SK-N-SH (cell line): ENCODE measurements around the gene TCF23. TPM values are rescaled to one million over a fixed set of nuclear protein-coding genes. Genes with fewer than 3 reads are reported as not detected.
A peak's percentile ranks its signal among the peaks of the same experiment; 100 is the strongest.

Experiments
- CTCF ChIA-PET: fragments of 300-600, 350-600 bp; formaldehyde crosslinking; extraction: SDS; loops from one replicate; lab custom pipeline; 2021; lab: Yijun Ruan, JAX
- POLR2A ChIA-PET: fragments of 350-600 bp; sonication (Branson Sonifier 250); formaldehyde crosslinking; extraction: SDS; loops from one replicate; lab custom pipeline; 2020; ENCODE audit warnings: antibody characterized with exemption, inconsistent platforms; lab: Yijun Ruan, JAX
- DNase-seq: peaks from one replicate; pipeline ENCODE4 v3.0.0; 2012
- H2AFZ ChIP-seq: fragments of 200-600 bp; sonication (generic); 2 replicates; pipeline ENCODE4 v1.8.1; 2016; ENCODE audit warnings: antibody characterized with exemption, mild to moderate bottlenecking, low read depth
- H3F3A ChIP-seq: fragments of 200-600 bp; sonication (generic); replicated peaks from 2 replicates; pipeline ENCODE3; 2016; ENCODE audit warnings: antibody characterized with exemption, mild to moderate bottlenecking; ENCODE audit not compliant: insufficient read depth
- H3K27ac ChIP-seq, 2 experiments: fragments of 200-500 bp in 1 of 2; fragments of 200-600 bp in 1 of 2; sonication (Bioruptor generic) in 1 of 2; sonication (generic), shearing (Covaris generic) in 1 of 2; 2 replicates each; pipeline versions ENCODE4 v1.5.1 to v1.6.1; 2014 to 2016; ENCODE audit warnings: low read depth in 2 of 2, inconsistent platforms in 1 of 2, low read length in 1 of 2, mild to moderate bottlenecking in 1 of 2, mixed read lengths in 1 of 2
- H3K27me3 ChIP-seq: fragments of 200-600 bp; sonication (generic), shearing (Covaris generic); 2 replicates; pipeline ENCODE4 v1.6.1; 2016; ENCODE audit warnings: mixed run types; ENCODE audit not compliant: insufficient read depth
- H3K36me3 ChIP-seq, 2 experiments: fragments of 200-500 bp in 1 of 2; fragments of 200-600 bp in 1 of 2; sonication (Bioruptor generic) in 1 of 2; sonication (generic) in 1 of 2; replicated peaks in 1 of 2; 2 replicates each; pipeline versions ENCODE3 to v1.5.1; 2014 to 2016; ENCODE audit warnings: low read length in 1 of 2, mild to moderate bottlenecking in 1 of 2; ENCODE audit not compliant: insufficient read depth in 2 of 2, control insufficient read depth in 1 of 2
- H3K4me1 ChIP-seq, 2 experiments: fragments of 200-500 bp in 1 of 2; fragments of 200-600 bp in 1 of 2; sonication (Bioruptor generic) in 1 of 2; sonication (generic), shearing (Covaris generic) in 1 of 2; 2 replicates each; pipeline versions ENCODE4 v1.5.1 to v1.6.1; 2014 to 2016; ENCODE audit warnings: low read depth in 1 of 2, low read length in 1 of 2, mixed run types in 1 of 2; ENCODE audit not compliant: insufficient read depth in 2 of 2, control insufficient read depth in 1 of 2
- H3K4me2 ChIP-seq: fragments of 200-600 bp; sonication (generic), shearing (Covaris generic); 2 replicates; pipeline ENCODE4 v1.6.1; 2017; ENCODE audit warnings: mixed run types
- H3K4me3 ChIP-seq, 2 experiments: fragments of 200-500 bp in 1 of 2; fragments of 200-600 bp in 1 of 2; sonication (Bioruptor generic) in 1 of 2; sonication (generic), shearing (Covaris generic) in 1 of 2; 2 replicates each; pipeline versions ENCODE4 v1.5.1 to v1.8.1; 2014 to 2016; ENCODE audit warnings: low read depth in 2 of 2, inconsistent platforms in 1 of 2, low read length in 1 of 2, mild to moderate bottlenecking in 1 of 2, mixed read lengths in 1 of 2, moderate library complexity in 1 of 2
- H3K79me2 ChIP-seq: fragments of 200-600 bp; sonication (generic); 2 replicates; pipeline ENCODE4 v1.8.1; 2017; ENCODE audit warnings: mild to moderate bottlenecking; ENCODE audit not compliant: insufficient read depth
- H3K9ac ChIP-seq: fragments of 200-600 bp; sonication (generic); 2 replicates; pipeline ENCODE4 v1.6.1; 2017; ENCODE audit warnings: mixed run types
- H3K9me2 ChIP-seq: fragments of 200-600 bp; sonication (generic); 2 replicates; pipeline ENCODE4 v1.6.1; 2017; ENCODE audit warnings: mixed run types
- H3K9me3 ChIP-seq: fragments of 200-600 bp; sonication (generic); 2 replicates; pipeline ENCODE4 v1.6.1; 2017; ENCODE audit warnings: mixed run types, mild to moderate bottlenecking, moderate library complexity
- H4K20me1 ChIP-seq: fragments of 200-600 bp; sonication (generic); 2 replicates; pipeline ENCODE4 v1.6.1; 2017; ENCODE audit warnings: mild to moderate bottlenecking, mixed run types; ENCODE audit not compliant: insufficient read depth
- CHD2 ChIP-seq: fragments of 150-350 bp; IDR thresholded peaks from 2 replicates; pipeline ENCODE4 v1.6.1; 2018; ENCODE audit warnings: low read length; ENCODE audit not compliant: partially characterized antibody
- ELF1 ChIP-seq: IDR thresholded peaks from 2 replicates; pipeline ENCODE4 v1.4.0; 2012
- EZH2phosphoT487 ChIP-seq: fragments of 200-600 bp; sonication (generic); IDR thresholded peaks from 2 replicates; pipeline ENCODE4 v1.6.1; 2017; ENCODE audit warnings: low read depth, mixed run types, mild to moderate bottlenecking, antibody characterized with exemption, moderate library complexity, borderline replicate concordance
- FOSL2 ChIP-seq: IDR thresholded peaks from 2 replicates; pipeline ENCODE4 v1.4.0; 2012; ENCODE audit warnings: low read depth, mild to moderate bottlenecking, moderate library complexity, borderline replicate concordance
- FOXJ3 ChIP-seq: sonication (generic); formaldehyde crosslinking; IDR thresholded peaks from 2 replicates; pipeline ENCODE4 v1.5.1; 2020; ENCODE audit warnings: mild to moderate bottlenecking, missing genetic modification reagents
- FOXM1 ChIP-seq: IDR thresholded peaks from 2 replicates; pipeline ENCODE4 v1.4.0; 2012; ENCODE audit warnings: low read depth, mild to moderate bottlenecking
- GATA2 ChIP-seq: sonication (generic); formaldehyde crosslinking; IDR thresholded peaks from 2 replicates; pipeline ENCODE4 v1.5.0; 2020; ENCODE audit warnings: mild to moderate bottlenecking, missing genetic modification reagents
- JUND ChIP-seq: IDR thresholded peaks from 2 replicates; pipeline ENCODE4 v1.4.0; 2012
- MEF2A ChIP-seq: IDR thresholded peaks from 2 replicates; pipeline ENCODE4 v1.4.0; 2012; ENCODE audit warnings: low read depth, borderline replicate concordance
- MXI1 ChIP-seq: IDR thresholded peaks from 2 replicates; pipeline ENCODE4 v1.6.1; 2012; ENCODE audit warnings: mild to moderate bottlenecking, low read depth, low read length, improper control_type of control experiment
- NFIC ChIP-seq: IDR thresholded peaks from 2 replicates; pipeline ENCODE4 v1.4.0; 2012; ENCODE audit warnings: borderline replicate concordance
- NRF1 ChIP-seq: IDR thresholded peaks from 2 replicates; pipeline ENCODE4 v1.6.1; 2012; ENCODE audit warnings: low read depth, mild to moderate bottlenecking, low read length
- PBX3 ChIP-seq: IDR thresholded peaks from 2 replicates; pipeline ENCODE4; 2012
- POLR2AphosphoS5 ChIP-seq: IDR thresholded peaks from 2 replicates; pipeline ENCODE4 v1.6.1; 2012; ENCODE audit warnings: low read depth, low read length
- RAD21 ChIP-seq: IDR thresholded peaks from 2 replicates; pipeline ENCODE4 v1.6.1; 2012; ENCODE audit warnings: mild to moderate bottlenecking, low read length
- RCOR1 ChIP-seq: fragments of 150-350 bp; IDR thresholded peaks from 2 replicates; pipeline ENCODE4 v1.6.1; 2017; ENCODE audit warnings: antibody characterized with exemption, low read length
- RXRA ChIP-seq: IDR thresholded peaks from 2 replicates; pipeline ENCODE4 v1.4.0; 2012; ENCODE audit warnings: low read depth, mild to moderate bottlenecking, borderline replicate concordance
- SIN3A ChIP-seq: IDR thresholded peaks from 2 replicates; pipeline ENCODE4 v1.6.1; 2012; ENCODE audit warnings: low read depth, mild to moderate bottlenecking, low read length, moderate library complexity, borderline replicate concordance
- SMC3 ChIP-seq: IDR thresholded peaks from 2 replicates; pipeline ENCODE4 v1.6.1; 2012; ENCODE audit warnings: low read depth, low read length, improper control_type of control experiment
- TAF1 ChIP-seq: IDR thresholded peaks from 2 replicates; pipeline ENCODE4 v1.6.1; 2012; ENCODE audit warnings: low read depth, mild to moderate bottlenecking, low read length, moderate library complexity, borderline replicate concordance
- TCF12 ChIP-seq: IDR thresholded peaks from 2 replicates; pipeline ENCODE4 v1.4.0; 2012
- TEAD4 ChIP-seq: IDR thresholded peaks from 2 replicates; pipeline ENCODE4 v1.4.0; 2012; ENCODE audit warnings: mild to moderate bottlenecking, borderline replicate concordance; ENCODE audit not compliant: insufficient read depth
- YY1 ChIP-seq: IDR thresholded peaks from 2 replicates; pipeline ENCODE4 v1.4.0; 2012; ENCODE audit warnings: low read depth, mild to moderate bottlenecking
- ZBTB33 ChIP-seq: IDR thresholded peaks from 2 replicates; pipeline ENCODE4 v1.4.0; 2012; ENCODE audit warnings: low read depth, borderline replicate concordance
- WGBS: methylation state at CpG from one replicate; pipeline ENCODE4 v1.1.6; 2017; ENCODE audit warnings: low lambda C conversion rate; 5-methylcytosine and 5-hydroxymethylcytosine counted together
- polyA plus RNA-seq, 3 experiments: library from polyadenylated mRNA; depleted of rRNA; stranded (reverse); fragments of >200 nt; gene quantifications; 2 replicates each; pipeline ENCODE4 v1.2.3, GENCODE V29; 2012

TCF23 gene
- polyA plus RNA-seq, 1 of the 3 experiments (the other 2 are of a cell fraction), result not detected

DNA sequence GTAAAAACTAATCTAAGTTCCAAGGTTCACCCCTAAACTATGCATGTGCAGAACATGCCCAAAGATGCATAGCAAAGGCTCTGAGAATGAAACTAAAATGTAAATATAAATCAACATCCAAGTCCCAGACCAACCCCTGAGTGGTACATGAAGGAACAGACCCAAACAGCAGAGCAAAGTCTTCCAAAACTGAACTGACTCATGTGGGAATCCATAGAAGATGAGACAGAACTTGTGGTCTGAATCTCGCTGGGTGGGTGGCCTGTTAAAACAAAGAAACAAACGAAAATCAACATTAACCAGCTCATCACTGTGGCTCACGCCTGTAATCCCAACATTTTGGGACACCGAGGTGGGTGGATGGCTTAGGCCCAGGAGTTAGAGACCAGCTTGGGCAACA, 33.5 kb downstream of the TCF23 start:
- Histone ChIP-seq H3K4me2 (peak overlapping the region; percentile 3; the same call in 1 of the 2 replicates), H3K4me1 (peaks cover 3 to 39% of the 10 kb centered on the region in 2 experiments; a peak in 3 of 4 replicates), H3K27me3 (no peaks in the 10 kb centered on the region), H3K36me3 (no peaks in the 10 kb centered on the region), H4K20me1 (no peaks in the 10 kb centered on the region), H3K27ac (peak overlapping the region in 1 of 2 experiments; percentile 80; a peak in 2 of 4 replicates), H3K9me3 (no peaks in the 10 kb centered on the region), H3K9ac (0 out of 2 replicates have a peak overlapping the region, but pooled peaks have one; percentile 2), H3K9me2 (no peaks in the 10 kb centered on the region), H2AFZ (peak overlapping the region; percentile 47), H3K4me3 (no peak overlapping the region), H3K79me2 (no peaks in the 10 kb centered on the region), H3F3A (peaks cover 13% of the 10 kb centered on the region)
- POLR2A ChIA-PET, result no interaction called here
- TF ChIP-seq FOXM1 (no peak), NRF1 (no peak), TCF12 (no peak), JUND (no peak), ZBTB33 (no peak), SMC3 (no peak), GATA2 (CRISPR knock-in tag) (no peak), YY1 (no peak), TEAD4 (no peak), EZH2phosphoT487 (no peak), PBX3 (no peak), FOXJ3 (CRISPR knock-in tag) (no peak), CHD2 (no peak)
- WGBS, result 53% methylated on average over 4 of the region's 4 CpGs
- DNase-seq, result no peak
- CTCF ChIA-PET, result interaction anchor here (0.9 to 7.0 kb wide), 4 partner anchors 9 to 101 kb away, joined by 3 to 57 read pairs (median 8); no protein-coding TSS in a partner anchor

GRCh38 chr2:27184115-27184514, 35.3 kb downstream of the TCF23 start:
- peaks cover 0 to 37% of the 10 kb centered on the region in 2 experiments; a peak in 3 of 4 replicates for H3K4me1 ChIP-seq
- no peaks in the 10 kb centered on the region for H3K36me3 ChIP-seq
- H2AFZ ChIP-seq, result no peak overlapping the region
- no peak for DNase-seq
- ChIA-PET POLR2A (no interaction called here), CTCF (interaction anchor here (0.7 to 7.0 kb wide), 12 partner anchors 9 to 222 kb away, joined by 3 to 57 read pairs (median 4); partner anchors contain the start of gene ABHD1)
- H4K20me1 ChIP-seq, result no peaks in the 10 kb centered on the region
- no peaks in the 10 kb centered on the region for H3K9me2 ChIP-seq
- H3K27me3 ChIP-seq, result no peaks in the 10 kb centered on the region
- H3K9me3 ChIP-seq, result no peaks in the 10 kb centered on the region
- WGBS, result 72% methylated on average over 4 of the region's 4 CpGs
- H3K9ac ChIP-seq, result no peak overlapping the region
- no peak overlapping the region for H3K4me2 ChIP-seq
- H3F3A ChIP-seq, result peaks cover 13% of the 10 kb centered on the region
- no peaks in the 10 kb centered on the region for H3K79me2 ChIP-seq
- no peak overlapping the region for H3K4me3 ChIP-seq
- TF ChIP-seq RXRA (no peak), FOXJ3 (CRISPR knock-in tag) (no peak), SIN3A (no peak), FOSL2 (no peak), TAF1 (no peak), GATA2 (CRISPR knock-in tag) (no peak), PBX3 (no peak), ELF1 (no peak), POLR2AphosphoS5 (no peak), MEF2A (no peak), RCOR1 (no peak), YY1 (no peak), SMC3 (no peak), RAD21 (no peak), NFIC (no peak), EZH2phosphoT487 (no peak), MXI1 (no peak), FOXM1 (no peak)
- no peak overlapping the region for H3K27ac ChIP-seq
